Activated CD4-positive, CD25-positive, alpha-beta regulatory T cell treated with anti-CD3 and anti-CD28 coated beads, Interleukin-2, amount 50 U/mL, for 16 hours (primary cell): ENCODE data around the gene SYT10.
"Not testable (repeated sequence)": the region's sequence is repeated elsewhere in the genome, so short reads cannot be mapped to it uniquely, and the experiment has no call there.

ENCODE experiments used
- DNase-seq: peaks from one replicate; pipeline ENCODE4 v3.0.0-alpha.2; 2020; ENCODE audit warnings: low read depth, low spot score

SYT10 gene

GRCh38 chr12:33357181-33357580 is 82.4 kb downstream of the SYT10 start:
- DNase-seq: no peak

DNA sequence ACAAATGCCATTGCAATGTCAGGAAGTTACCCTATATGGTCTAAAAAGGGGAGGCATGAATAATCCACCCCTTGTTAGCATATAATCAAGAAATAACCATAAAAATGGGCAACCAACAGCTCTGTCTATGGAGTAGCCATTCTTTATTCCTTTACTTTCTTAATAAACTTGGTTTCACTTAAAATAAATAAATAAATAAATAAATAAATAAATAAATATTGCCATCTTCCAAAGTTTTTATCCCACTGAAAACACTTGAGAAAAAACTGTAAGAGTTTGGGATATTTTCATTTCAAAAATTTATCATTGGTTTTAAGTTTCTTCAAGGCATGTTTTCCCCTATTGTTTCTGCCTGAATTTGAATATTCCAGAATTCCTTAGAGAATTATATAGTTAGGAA is 89.8 kb downstream of the SYT10 start:
- no peak for DNase-seq

DNA sequence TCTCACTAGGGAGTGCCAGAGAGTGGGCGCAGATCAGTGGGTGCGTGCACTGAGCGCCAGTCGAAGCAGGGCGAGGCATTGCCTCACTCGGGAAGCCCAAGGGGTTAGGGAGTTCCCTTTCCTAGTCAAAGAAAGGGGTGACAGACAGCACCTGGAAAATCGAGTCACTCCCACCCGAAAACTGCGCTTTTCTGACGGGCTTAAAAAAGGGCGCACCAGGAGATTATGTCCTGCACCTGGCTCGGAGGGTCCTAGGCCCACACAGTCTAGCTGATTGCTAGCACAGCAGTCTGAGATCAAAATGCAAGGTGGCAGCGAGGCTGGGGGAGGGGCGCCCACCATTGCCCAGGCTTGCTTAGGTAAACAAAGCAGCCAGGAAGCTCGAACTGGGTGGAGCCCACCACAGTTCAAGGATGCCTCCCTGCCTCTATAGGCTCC is 107.6 kb downstream of the SYT10 start:
- not testable (repeated sequence) for DNase-seq

GRCh38 chr12:33330940-33331339 is 108.7 kb downstream of the SYT10 start:
- no peak for DNase-seq
